Neutrophil (primary cell): ENCODE results near the gene BTLA.
"Not testable (repeated sequence)": the region's sequence is repeated elsewhere in the genome, so short reads cannot be mapped to it uniquely, and the experiment has no call there.

Experiments used
- H3K27ac ChIP-seq: fragments of 200-600 bp; sonication (generic); 2 replicates; pipeline ENCODE4 v1.5.1; 2016; ENCODE audit warnings: mild to moderate bottlenecking, moderate library complexity
- H3K27me3 ChIP-seq: fragments of 200-600 bp; sonication (generic); 2 replicates; pipeline ENCODE4 v1.6.0; 2016; ENCODE audit warnings: mild to moderate bottlenecking
- H3K36me3 ChIP-seq: fragments of 200-600 bp; sonication (generic); 2 replicates; pipeline ENCODE4 v1.5.1; 2017
- H3K4me1 ChIP-seq, 2 experiments: fragments of 200-600 bp in 1 of 2; sonication (generic) in 1 of 2; 1 replicate in 1 of 2; 2 replicates in 1 of 2; pipeline versions ENCODE4 v1.5.1 to v1.6.1; 2013 to 2016; ENCODE audit warnings: low read depth in 1 of 2, low read length in 1 of 2, mild to moderate bottlenecking in 1 of 2, moderate library complexity in 1 of 2; ENCODE audit not compliant: control insufficient read depth in 1 of 2, insufficient read depth in 1 of 2
- H3K4me3 ChIP-seq, 2 experiments: fragments of 200-600 bp in 1 of 2; sonication (generic) in 1 of 2; 1 replicate in 1 of 2; 2 replicates in 1 of 2; pipeline ENCODE4 v1.5.1; 2013 to 2016; ENCODE audit warnings: low read depth in 1 of 2, low read length in 1 of 2, mild to moderate bottlenecking in 1 of 2, moderate library complexity in 1 of 2
- H3K9me3 ChIP-seq: fragments of 200-600 bp; sonication (generic); 2 replicates; pipeline ENCODE4 v1.5.1; 2016
- CTCF ChIP-seq: fragments of 200-600 bp; sonication (generic); IDR thresholded peaks from 2 replicates; pipeline ENCODE4 v1.5.1; 2016; ENCODE audit warnings: antibody characterized with exemption

The BTLA gene

GRCh38 chr3:112496366-112497067, 2.8 kb downstream of the BTLA start:
- TF ChIP-seq CTCF, result no peak
- Histone ChIP-seq H3K27me3 (no peaks in the 10 kb centered on the region), H3K36me3 (no peaks in the 10 kb centered on the region), H3K9me3 (no peaks in the 10 kb centered on the region), H3K27ac (no peak overlapping the region), H3K4me1 (no peaks in the 10 kb centered on the region), H3K4me3 (no peak overlapping the region)

GRCh38 chr3:112494448-112494767, 4.9 kb downstream of the BTLA start:
- not testable (repeated sequence) for H3K27ac ChIP-seq, H3K27me3 ChIP-seq, H3K36me3 ChIP-seq, H3K4me3 ChIP-seq, H3K9me3 ChIP-seq, H3K4me1 ChIP-seq

GRCh38 chr3:112492124-112492523, 7.1 kb downstream of the BTLA start:
- TF ChIP-seq CTCF, result no peak
- Histone ChIP-seq H3K27ac (no peak overlapping the region), H3K27me3 (no peaks in the 10 kb centered on the region), H3K9me3 (no peaks in the 10 kb centered on the region), H3K4me1 (no peaks in the 10 kb centered on the region), H3K36me3 (no peaks in the 10 kb centered on the region), H3K4me3 (no peak overlapping the region)

- Histone ChIP-seq H3K27ac (no peak overlapping the region), H3K9me3 (no peaks in the 10 kb centered on the region), H3K27me3 (no peaks in the 10 kb centered on the region), H3K36me3 (no peaks in the 10 kb centered on the region), H3K4me1 (no peaks in the 10 kb centered on the region), H3K4me3 (no peak overlapping the region)
- no peak for TF ChIP-seq CTCF
Measured at GRCh38 chr3:112491373-112491772, 7.9 kb downstream of the BTLA start.

GRCh38 chr3:112489674-112490479, 9.4 kb downstream of the BTLA start:
- Histone ChIP-seq H3K4me1 (no peaks in the 10 kb centered on the region), H3K27me3 (no peaks in the 10 kb centered on the region), H3K9me3 (no peaks in the 10 kb centered on the region), H3K4me3 (no peak overlapping the region), H3K27ac (no peak overlapping the region), H3K36me3 (no peaks in the 10 kb centered on the region)
- no peak for TF ChIP-seq CTCF

- no peak overlapping the region for H3K27ac ChIP-seq
- H3K27me3 ChIP-seq, result no peaks in the 10 kb centered on the region
- no peaks in the 10 kb centered on the region for H3K36me3 ChIP-seq
- H3K9me3 ChIP-seq, result no peaks in the 10 kb centered on the region
- no peak for TF ChIP-seq CTCF
- H3K4me1 ChIP-seq, result no peaks in the 10 kb centered on the region
- H3K4me3 ChIP-seq, result no peak overlapping the region
Measured at GRCh38 chr3:112486811-112487505, 12.3 kb downstream of the BTLA start.
